GM18907 (cell line): ENCODE data around the gene EXT2.

ENCODE experiments used
- ATAC-seq: cut with Tn5 transposase; IDR thresholded peaks from one replicate; pipeline ENCODE4 v1.9.1; 2021; ENCODE audit warnings: mild to moderate bottlenecking, moderate library complexity; ENCODE audit not compliant: unreplicated experiment

Gene EXT2

DNA sequence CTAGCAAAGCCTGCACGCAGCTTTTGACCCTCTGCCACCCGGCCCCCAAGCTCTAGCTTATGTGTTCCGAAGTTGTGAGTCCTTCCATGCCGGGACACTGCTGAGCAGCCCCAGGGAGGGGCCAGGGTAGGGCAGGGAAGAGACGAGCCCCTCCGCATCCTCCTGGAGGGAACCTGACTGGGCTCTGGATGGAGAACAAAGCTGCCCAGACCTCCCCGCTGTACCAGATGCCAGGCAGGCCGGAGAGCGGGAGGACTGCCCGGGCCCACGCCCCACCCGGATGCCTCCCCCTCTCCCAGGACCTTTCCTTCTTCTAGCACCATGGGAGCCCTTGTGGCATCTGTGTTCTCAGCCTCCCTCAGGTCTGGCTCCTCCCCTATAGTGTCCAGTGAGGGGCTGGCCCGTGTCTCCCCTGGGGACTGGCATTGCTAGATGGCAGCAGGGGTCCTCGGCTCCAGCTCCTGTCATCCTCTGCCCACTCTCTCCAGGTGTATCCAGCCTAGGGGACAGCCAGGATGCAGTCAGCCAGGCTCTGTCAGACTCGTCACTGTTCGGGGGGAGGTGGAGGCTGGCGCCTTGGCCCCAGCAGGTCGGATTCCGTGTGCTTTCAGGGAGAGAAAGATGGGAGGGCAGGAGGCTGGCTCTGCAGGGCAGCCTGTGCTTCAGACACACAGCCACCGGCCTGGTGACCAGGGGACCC, 168.4 kb downstream of the EXT2 start:
- ATAC-seq, result no peak

DNA sequence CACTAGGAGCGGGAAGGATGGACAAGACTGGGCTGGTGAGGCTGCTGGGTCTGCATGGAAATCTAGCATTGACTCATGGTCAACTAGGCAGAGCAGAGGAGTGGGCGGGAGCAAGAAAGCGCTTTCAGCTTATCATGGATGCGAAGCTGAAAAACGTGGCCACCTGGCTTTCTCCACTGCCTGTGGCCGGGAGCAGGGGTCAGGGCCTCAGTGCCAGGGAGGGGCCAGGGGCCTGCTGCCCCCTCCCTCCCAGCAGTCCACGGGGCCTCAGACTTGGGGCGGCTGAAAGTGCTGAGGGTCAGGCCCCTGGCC, 168.9 kb downstream of the EXT2 start:
- no peak for ATAC-seq

DNA sequence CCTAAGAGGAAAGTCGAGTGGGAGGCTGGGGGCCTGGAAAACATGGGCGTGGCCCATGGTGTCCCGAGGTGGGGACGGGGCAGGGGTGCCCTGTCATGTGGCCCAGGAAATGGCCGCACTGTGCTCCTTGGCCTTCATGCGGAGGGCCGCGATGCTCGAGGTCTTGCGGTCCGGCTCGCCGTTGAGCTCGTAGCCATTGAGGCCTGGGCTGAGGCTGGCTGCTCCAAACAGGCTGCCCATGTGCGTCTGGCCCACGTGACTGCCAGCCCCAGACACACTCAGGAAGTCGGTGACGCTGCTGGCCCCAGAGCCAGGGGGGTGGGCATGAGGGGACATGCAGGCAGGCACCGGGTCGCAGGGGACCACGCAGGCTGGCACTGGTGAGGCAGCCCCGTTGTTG, 169.3 kb downstream of the EXT2 start:
- ATAC-seq, result no peak

DNA sequence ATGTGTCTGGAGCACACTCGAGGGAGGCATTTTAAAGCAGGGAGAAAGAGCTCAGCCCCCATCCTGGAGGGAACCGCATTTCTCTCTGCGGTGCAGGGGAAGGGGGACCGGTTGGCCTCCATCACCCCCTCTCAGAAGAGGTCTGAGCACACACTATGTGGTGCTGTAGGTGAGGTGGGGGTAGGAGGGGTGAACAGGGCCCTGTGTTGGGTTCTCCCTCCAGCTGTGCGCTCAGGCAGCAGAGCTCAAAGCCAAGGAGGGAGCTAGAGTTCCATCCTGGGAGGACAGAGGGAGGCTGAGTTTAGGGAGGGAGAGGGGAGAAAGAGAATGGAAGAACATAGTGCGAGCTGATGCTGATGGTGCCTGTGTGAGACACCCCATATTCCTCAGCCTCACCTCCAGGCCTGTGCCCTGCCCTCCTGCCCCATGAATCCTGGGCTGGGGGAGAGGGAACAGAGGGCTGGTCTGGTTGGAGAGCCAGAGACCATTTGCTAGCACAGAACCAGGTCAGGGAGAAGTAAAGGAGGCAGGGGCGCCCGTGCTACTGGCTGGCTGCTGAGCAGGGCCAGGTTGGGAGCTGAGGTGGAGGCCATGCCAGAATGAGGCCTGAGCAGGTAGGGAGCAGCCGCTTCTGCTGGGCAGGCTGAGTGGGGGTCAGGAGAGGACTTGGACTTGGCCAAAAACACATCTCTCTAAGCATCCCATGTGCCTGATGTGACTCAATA, 170.7 kb downstream of the EXT2 start:
- ATAC-seq, result no peak

DNA sequence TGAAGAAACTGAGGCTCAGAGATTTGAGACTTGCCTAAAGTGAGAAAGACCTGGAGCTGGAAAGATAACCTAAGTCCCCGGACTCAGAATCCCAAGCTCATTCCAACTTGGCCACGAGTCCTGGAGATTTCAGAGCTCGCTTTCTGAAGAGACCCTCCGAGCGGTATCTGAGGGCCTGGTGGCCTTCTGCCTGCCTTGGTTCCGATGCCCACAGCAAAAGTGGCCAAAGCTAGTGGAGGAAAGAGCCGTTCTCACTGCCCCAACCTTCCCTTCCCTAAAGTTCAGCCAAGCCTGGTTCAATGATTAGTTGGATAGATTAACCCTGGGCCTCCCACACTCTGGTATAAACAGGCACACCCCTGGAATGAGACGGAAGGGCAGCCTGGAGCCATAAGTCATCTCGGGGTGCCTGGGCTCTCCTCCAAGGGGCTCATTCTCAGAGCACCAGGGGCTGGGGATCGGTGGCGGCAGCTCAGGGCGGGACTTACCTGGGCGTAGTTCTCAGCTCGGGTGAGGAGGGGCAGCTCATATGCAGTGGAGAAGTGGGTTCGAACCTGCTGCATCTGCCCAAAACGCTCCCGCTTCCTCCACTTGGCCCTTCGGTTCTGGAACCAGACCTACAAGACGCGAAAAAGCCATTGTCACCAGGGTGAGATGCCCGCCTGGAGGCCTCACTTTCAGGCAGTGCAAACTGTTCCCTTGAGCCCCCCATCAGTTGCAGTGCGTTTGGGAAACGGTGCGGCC, 171.7 kb downstream of the EXT2 start:
- no peak for ATAC-seq

DNA sequence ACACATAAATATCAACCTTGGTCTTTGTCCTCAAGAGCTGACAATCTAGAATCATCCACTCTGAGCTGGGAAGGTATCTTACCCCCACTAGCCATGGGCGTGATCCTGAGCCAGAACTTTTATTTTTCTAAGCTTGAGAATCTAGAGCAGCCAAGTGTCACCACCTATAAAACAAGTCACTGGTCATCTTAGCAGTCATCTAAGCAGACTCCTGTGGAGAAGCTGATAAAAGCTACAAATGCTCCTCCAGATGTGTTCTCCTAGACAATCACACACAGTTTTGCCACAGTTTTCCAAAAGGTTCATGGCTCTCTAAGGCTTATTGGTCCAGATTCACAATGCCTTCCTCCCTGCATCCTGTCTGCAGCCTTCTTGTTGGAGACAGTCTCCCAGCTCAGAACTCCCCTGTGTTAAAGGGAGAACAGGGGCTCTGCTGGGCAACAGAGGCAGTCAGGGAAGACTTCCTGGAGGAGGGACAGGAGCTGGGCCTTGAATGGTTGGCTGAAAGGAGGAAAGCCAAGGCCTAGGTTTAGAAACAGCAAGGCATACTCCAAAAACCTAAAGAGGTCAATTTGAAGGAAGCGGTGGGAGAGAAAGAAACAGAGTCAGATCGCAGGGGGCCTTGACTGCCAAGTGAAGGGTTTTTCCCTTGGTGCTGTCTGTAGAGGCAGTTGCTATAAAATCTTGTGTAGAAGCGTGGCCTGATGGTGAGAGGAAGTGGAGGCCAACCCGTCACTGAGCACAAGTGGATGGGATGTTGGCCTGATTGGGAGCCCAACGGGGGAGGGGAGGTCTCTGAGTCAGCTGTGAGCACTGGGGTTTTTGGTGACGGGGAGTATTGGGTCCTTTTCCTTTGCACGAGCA, 172.5 kb downstream of the EXT2 start:
- no peak for ATAC-seq

DNA sequence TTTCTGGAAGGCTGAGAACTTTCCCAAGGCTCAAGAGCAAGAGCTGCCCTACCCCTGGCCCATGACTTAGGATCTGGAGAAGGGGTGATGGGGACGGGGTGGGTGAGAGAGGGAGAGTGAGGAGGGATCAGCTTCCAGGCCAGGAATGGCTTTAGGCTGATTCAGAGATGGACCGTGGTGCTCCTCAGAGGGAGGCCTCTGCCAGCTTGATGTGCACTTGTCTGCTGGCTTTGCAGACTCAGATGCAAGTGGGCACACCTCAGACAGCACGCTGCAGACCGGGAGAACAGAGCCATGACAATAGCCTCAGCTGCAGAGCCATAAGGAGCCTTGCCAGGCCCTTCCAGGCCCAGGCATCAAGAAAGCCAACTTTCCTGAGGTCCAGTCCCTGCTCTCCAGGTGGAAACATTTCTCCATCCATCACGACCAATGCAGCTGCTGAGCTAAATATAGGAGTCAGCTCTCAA, 173.2 kb downstream of the EXT2 start:
- no peak for ATAC-seq

DNA sequence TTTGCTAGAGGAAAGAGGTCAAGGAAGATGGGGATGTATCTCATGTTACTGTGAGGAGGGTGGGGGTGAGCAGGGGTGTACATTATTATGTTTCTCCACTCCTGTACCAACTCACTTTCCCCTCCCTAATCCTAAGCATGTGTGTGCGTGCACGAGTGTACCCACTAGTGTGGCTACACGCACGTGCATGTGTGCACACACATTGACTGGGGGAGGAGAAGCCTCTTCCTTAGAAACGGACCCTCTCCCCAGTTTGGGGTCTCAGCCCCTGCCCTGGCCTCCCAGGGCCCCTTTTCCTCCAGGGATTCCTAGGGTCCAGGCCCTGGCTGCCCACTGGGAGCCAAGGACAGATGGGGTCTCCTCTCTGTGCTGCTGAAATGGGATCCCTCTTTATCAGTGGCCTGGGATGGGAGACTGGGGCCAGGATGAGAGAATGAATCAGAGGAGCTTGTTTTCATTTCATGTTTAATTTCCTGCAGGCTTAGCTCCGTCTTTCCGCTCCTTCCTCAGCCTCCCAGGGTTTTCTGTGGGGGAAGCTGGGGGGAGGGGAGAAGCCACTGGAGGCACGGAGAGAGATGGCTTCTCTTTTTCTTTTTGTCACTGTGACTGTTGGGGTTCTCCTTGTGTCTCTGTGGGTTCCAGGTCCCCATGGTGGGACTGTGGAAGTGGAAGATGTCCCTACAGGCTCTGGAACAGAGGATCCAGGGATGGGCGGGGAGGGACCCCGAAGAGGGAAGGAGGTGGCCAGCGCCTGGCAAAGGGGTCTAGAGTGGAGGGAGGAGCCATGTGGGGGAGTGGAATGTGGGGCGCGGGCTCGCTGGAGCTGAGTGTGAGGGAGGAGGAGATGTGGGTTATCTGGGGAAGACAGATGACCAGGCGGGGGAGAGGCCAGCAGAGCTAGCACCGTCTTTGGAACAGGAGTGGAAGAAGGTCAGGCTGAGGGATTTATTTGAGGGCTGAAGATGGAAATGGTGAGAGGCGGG, 174.2 kb downstream of the EXT2 start:
- no peak for ATAC-seq

DNA sequence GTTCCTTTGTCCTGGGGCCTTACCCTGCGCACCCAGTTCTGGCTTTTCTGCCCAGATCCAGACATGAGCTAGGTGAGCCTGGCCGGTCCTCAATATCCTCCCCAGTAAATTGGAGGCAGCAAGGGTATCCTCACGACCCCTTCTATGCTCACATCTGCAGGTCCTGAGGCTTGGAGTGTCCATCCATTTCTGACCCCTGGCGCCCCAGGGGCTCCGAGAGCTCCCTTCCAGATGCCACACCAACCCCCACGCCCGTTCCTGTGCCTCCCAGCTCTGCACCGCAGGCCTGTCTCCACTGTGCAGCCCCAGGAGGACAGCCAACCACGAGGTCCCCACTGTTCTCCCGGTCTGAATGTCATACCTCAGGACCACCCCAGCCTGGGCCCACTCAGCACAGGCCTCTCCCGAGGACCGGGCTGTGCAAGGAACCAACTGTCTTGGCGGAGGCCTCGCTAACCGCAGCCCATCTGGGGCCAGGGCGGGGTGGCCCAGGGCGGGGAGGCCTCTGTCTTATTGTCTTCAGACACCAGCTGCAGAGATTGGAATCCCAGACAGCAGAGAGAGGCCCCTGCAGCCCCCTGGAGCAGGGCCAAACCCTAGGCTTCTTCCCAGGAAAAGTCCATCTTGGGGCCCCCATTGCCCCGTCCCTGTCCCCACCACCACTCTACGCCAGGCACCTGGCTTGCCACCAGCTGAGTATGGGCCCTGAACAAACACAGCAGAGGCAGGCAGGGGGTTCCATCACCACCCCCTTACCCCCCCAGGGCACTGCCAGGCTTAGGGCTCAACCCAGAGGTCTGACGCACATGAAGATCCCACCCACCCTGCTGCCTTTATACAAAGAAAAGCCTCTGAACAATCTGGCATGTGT, 175.2 kb downstream of the EXT2 start:
- ATAC-seq, result no peak

DNA sequence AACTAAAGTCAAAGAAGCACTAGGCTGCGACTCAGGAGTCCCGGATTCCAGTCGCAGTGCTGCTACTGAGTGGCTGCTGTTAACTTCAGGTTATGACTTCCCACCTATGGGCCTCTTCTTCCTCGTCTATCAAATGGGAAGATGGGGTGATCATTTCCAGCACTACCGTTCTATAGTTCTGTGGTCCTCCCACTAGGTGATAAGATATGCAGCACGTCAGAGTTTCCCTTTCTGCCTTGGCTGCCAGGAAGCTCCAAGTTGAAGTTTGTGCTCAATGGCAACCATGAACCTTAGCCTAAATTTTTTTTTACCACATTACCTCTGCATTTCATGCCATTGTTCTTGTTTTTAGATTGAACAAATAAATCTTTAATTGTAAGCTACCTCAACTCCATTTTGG, 175.8 kb downstream of the EXT2 start:
- ATAC-seq, result no peak

DNA sequence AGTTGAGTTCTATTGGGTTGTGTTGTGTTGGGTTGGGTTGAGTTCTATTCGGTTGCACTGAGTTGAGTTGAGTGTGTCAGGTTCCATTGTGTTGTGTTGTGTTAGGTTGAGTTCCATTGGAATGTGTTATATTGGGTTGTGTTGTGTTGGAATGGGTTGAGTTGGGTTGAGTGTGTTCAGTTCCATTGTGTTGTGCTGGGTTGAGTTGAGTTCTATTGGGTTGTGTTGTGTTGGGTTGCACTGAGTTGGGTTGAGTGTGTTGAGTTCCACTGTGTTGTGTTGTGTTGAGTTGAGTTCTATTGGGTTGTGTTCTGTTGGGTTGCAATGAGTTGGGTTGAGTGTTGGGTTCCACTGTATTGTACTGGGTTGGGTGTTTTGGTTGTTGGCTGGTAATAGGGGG, 178.9 kb downstream of the EXT2 start:
- ATAC-seq, result no peak

DNA sequence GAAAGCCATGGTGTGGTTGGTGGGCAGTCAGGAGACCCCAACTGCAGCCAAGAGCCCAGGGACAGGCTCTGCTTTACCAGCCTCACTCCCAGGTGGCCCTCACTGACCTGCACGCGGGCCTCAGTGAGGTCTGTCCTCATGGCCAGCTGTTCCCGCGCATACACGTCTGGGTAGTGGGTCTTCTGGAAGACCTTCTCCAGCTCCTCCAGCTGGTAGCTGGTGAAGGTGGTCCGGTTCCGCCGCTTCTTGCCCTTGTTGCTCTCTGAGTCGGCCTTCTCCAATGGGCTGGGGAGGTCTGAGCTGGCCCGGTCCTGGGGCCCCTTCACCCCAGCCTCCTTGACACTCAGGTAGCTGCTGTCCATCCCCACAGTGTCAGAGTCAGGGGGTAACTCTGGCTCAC, 179.8 kb downstream of the EXT2 start:
- ATAC-seq, result no peak

DNA sequence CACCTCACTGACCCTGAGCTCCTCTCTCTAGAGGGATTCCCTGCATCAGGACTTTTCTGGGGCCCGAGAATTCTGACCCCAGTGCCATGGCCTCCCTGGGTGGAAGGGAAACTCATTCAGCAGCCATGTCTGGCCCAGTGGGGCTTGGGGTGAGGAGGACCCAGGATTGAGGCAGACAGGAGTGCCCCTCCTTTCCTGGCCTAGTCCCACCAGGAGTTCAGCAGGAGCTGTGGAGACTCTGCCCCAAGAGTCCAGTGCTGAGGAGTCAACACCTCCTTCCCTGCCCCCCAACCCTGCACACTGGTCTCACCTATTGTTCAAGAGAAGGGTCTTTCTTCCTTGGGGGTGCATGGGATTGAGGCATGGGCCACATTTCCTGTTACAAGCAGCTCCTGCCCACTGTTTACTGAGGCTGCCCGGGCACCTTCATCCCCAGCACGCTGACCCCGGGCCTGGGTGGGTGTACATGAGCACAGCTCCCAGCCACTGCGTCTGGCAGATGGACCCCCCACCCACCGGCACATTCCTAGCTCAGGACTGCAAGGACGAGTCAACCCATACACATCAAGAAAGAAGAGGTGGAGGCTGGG, 180.6 kb downstream of the EXT2 start:
- ATAC-seq, result no peak

DNA sequence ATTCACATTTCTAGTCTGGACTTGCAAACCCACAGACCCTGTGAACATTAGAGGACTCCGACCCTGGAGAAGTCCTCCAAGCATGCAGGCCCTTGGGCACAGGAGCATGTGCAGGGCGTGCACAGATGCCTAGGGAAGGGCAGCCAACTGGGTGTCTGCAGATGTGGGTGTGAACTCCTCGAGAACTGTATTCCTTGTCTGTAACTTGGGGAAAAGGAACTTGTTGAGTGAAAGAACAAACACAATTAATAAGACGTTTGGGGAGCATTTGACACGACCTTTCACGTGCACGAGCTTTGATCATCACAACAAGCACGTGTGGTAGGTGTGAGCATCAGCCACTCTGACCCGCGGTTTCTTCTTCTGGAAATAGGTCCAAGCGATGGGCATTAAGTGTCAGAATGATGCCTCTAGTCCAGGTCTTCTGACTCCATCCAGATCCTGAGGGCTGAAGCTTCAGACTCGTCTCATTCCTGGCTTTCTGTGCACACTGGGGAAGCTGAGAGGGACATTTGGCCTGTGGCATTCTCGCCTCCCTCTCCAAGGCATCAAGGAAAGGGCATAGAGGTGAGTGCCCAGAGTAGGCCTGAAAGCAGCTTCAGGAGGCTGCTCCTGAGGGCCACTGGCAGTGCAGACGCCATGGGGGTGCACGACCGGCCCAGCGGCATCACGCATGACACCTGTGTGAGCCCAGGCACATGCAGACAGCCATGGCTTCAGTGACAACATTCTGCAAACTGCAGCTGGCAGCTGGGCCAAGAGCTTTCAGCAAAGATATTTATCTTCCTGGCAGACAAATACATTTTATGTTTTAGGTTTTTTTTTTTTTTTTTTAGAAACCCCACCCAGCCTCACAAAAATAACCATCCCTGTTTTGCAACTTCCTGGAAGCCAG, 182.0 kb downstream of the EXT2 start:
- ATAC-seq, result no peak

DNA sequence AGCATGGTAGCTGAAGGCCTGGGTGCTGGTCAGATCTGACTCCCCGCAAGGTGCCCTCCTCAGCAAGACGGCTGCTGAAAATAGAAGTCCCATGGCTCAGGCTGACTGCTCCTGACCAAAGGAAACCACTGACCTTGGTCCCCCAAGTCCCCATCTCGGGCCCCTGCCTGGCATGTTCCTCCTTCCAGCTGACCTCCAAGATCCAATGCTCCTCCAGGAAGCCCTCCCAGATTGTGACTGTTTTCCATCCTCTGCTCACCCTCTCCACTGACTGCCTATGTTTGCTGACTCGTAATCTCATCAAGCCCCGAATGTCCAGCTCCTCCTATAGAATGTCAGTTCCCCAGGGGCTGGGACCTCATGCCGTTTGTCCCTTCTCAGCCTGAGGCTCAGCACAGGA, 184.0 kb downstream of the EXT2 start:
- ATAC-seq, result no peak

DNA sequence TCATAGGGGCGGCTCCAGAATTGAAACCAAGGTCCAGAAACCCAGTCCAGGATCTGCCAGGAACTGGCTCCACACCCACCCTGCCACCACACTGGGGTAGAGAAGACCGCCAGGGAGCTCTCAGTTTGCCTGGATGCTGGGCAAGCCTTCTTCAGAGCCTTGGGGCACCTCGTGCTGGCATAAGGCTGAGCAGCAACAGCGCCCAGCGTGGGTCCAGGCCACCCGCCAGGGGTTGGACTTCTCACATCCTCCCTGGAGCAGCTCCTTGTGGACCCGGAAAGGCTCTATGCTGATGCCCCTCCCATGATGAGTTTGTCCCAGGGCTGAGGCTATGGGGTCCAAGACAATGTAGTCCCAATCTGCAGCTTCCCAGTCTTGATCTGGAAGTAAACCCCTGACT, 184.8 kb downstream of the EXT2 start:
- ATAC-seq, result no peak

DNA sequence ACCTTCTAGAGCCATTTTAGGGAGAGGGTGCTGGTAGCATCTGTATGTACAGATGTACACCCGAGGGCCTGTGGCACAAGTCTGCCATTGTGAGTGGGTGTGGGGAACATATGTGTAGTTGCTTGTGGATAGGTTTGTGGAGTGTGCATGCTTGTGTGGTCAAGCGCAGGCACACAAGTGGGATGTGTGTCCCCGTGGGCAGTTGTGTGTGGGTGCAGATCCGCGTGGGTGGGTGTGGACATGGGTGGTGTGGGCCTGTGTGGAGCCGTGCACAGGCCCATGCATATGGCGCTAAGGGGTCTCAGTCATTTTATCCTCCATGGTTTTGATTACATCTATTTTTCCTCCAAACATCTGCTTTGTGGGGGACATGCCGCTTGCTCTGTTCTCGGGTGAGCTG, 185.7 kb downstream of the EXT2 start:
- ATAC-seq, result no peak

DNA sequence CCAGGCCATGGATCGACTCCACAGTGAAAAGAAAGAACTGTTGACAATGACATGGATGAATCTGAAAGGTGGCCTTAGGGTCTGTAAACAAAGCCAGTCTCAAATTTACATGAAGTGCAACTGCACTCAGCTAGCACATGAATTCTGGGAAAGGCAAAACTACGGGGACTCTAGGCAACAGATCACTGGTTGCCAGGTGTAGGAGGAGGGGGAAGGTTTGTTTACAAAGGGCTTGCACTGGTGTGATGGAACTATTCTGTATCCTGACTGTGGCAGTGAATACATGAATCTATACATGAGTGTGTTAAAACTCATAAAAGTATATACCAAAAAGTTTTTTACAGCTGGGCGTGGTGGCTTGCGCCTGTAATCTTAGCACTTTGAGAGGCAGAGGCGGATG, 187.1 kb downstream of the EXT2 start:
- no peak for ATAC-seq
